GM12873 (cell line): ENCODE results near the gene GPA33.

Experiments used
- CTCF ChIP-seq: IDR thresholded peaks from 2 replicates; pipeline ENCODE4 v1.5.1; 2012; ENCODE audit warnings: low read depth, mild to moderate bottlenecking, moderate library complexity, low read length, control low read depth; ENCODE audit not compliant: insufficient read depth; ENCODE audit errors: missing control alignments

GPA33 gene

GRCh38 chr1:167106119-167106461 is 15.9 kb upstream of the GPA33 start:
- no peak for TF ChIP-seq CTCF

GRCh38 chr1:167105271-167106118 is 15.3 kb upstream of the GPA33 start:
- no peak for TF ChIP-seq CTCF

GRCh38 chr1:167104256-167104633 is 14.1 kb upstream of the GPA33 start:
- TF ChIP-seq CTCF, result no peak

- no peak for TF ChIP-seq CTCF
Observed at GRCh38 chr1:167102906-167103573, 12.9 kb upstream of the GPA33 start.

DNA sequence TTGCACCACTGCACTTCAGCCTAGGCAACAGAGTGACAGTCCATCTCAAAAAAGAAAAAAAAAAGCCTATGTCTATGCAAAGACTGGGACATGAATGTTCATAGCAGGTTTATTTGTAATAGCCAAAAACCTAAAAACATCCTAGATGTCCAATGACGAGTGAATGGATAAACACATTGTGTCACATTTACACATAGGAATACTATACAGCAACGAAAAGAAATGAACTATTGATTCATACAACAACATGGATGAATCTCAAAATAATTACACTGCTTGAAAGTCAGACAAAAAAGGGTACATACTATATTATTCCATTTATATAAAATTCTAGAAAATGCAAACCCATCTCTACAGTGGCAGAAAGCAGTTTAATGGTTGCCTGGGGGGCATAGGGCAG is 11.6 kb upstream of the GPA33 start:
- TF ChIP-seq CTCF, result no peak

DNA sequence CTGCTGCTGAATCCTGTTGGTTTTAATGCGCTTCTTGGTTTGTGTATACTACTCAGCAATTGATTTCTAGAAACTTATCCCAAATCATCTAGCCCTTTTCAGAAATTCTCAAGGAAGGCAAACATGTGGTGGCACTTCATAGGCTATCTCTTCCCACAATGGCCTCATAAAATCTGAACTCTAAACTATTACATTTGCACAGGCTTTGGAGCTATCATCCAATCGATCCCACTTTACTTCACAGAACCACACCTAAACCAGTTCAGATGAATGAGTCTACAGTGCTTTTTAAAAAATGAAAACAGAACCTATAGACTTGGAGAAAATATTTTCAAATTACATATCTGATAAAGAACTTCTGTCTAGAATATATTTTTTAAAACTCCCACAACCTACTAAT is 10.6 kb upstream of the GPA33 start:
- no peak for TF ChIP-seq CTCF

- TF ChIP-seq CTCF, result no peak
Observed at GRCh38 chr1:167099851-167100250, 9.7 kb upstream of the GPA33 start.
